A549 (cell line): Measurements from ENCODE around the gene ATG9A. TPM values are rescaled to one million over a fixed set of nuclear protein-coding genes. Genes with fewer than 3 reads are reported as not detected.

Experiments used
- ATAC-seq, 2 experiments: fragments of 200-7000 bp in 1 of 2; fragments of >200 bp in 1 of 2; cut with Nextera tagmentation in 1 of 2; cut with Tn5 transposase in 1 of 2; 3 replicates each; pipeline versions ENCODE4 v1.8.0 to v1.9.1; 2018 to 2020; ENCODE audit warnings: mild to moderate bottlenecking in 1 of 2, moderate library complexity in 1 of 2
- CTCF ChIA-PET: fragments of 300-600 bp; sonication (Branson Sonifier 250); formaldehyde crosslinking; extraction: SDS; loops from one replicate; lab custom pipeline; 2021; ENCODE audit warnings: antibody characterized with exemption, inconsistent platforms; lab: Yijun Ruan, JAX
- POLR2A ChIA-PET: fragments of 350-600 bp; formaldehyde crosslinking; extraction: SDS; loops from one replicate; lab custom pipeline; 2021; ENCODE audit warnings: antibody characterized with exemption, inconsistent platforms; lab: Yijun Ruan, JAX
- DNase-seq, 2 experiments: peaks; one replicate each; pipeline versions ENCODE4 v3.0.0 to v3.0.0-alpha.2; 2011 to 2016; ENCODE audit warnings: low read depth in 1 of 2, low spot score in 1 of 2
- FAIRE-seq: peaks from 2 replicates; lab custom pipeline; 2011; peaks lifted over from hg19 to GRCh38; lab: Jason Lieb, UNC
- H3K27ac ChIP-seq, 2 experiments: fragments of >200 bp; sonication (Bioruptor Twin); formaldehyde crosslinking; 3 replicates each; pipeline ENCODE4 v1.5.1; 2016 to 2017
- H3K4me1 ChIP-seq: fragments of >200 bp; sonication (Bioruptor Twin); formaldehyde crosslinking; 3 replicates; pipeline ENCODE4 v1.6.1; 2016
- H3K4me2 ChIP-seq: fragments of >200 bp; sonication (Bioruptor Twin); formaldehyde crosslinking; 3 replicates; pipeline ENCODE4 v1.6.1; 2016
- H3K4me3 ChIP-seq: fragments of >200 bp; sonication (Bioruptor Twin); formaldehyde crosslinking; 3 replicates; pipeline ENCODE4 v1.5.1; 2016
- H3K9me3 ChIP-seq: fragments of >200 bp; sonication (Bioruptor Twin); formaldehyde crosslinking; 3 replicates; pipeline ENCODE4 v1.6.1; 2016
- CHD4 ChIP-seq: fragments of 200-600 bp; sonication (generic); IDR thresholded peaks from 2 replicates; pipeline ENCODE4 v1.6.1; 2016; ENCODE audit warnings: antibody characterized with exemption, mild to moderate bottlenecking, borderline replicate concordance
- EP300 ChIP-seq, 2 experiments: fragments of >200 bp; sonication (Bioruptor Twin); formaldehyde crosslinking; IDR thresholded peaks; 2 replicates in 1 of 2; 3 replicates in 1 of 2; pipeline ENCODE4 v1.6.1; 2016 to 2017
- ESRRA ChIP-seq: fragments of 150-350 bp; IDR thresholded peaks from 2 replicates; pipeline ENCODE4 v1.6.1; 2014; ENCODE audit warnings: mild to moderate bottlenecking, low read length, borderline replicate concordance
- FOSL2 ChIP-seq, 2 experiments: fragments of 450-650 bp in 1 of 2; fragments of >200 bp in 1 of 2; sonication (Bioruptor Twin) in 1 of 2; formaldehyde crosslinking; IDR thresholded peaks; 2 replicates each; pipeline versions ENCODE4 v1.5.0 to v1.6.1; 2016 to 2020; ENCODE audit warnings: mild to moderate bottlenecking in 1 of 2, moderate library complexity in 1 of 2
- HOXA7 ChIP-seq: fragments of 250-450 bp; sonication (Bioruptor Pico); IDR thresholded peaks from 2 replicates; pipeline ENCODE4 v1.5.0; 2020; ENCODE audit warnings: mild to moderate bottlenecking, moderate library complexity
- JUN ChIP-seq, 2 experiments: fragments of >200 bp; sonication (Bioruptor Twin); formaldehyde crosslinking; IDR thresholded peaks; 2 replicates in 1 of 2; 3 replicates in 1 of 2; pipeline ENCODE4 v1.6.1; 2016 to 2017
- JUNB ChIP-seq: fragments of >200 bp; sonication (Bioruptor Twin); formaldehyde crosslinking; IDR thresholded peaks from 2 replicates; pipeline ENCODE4 v1.6.1; 2016
- KDM5A ChIP-seq: fragments of 200-600 bp; sonication (generic); IDR thresholded peaks from 2 replicates; pipeline ENCODE4 v1.6.1; 2016; ENCODE audit warnings: antibody characterized with exemption, mild to moderate bottlenecking
- MAFK ChIP-seq: fragments of 450-650 bp; IDR thresholded peaks from 2 replicates; pipeline ENCODE4 v1.6.1; 2014; ENCODE audit not compliant: partially characterized antibody
- NPAS2 ChIP-seq: fragments of 250-450 bp; sonication (Bioruptor Pico); IDR thresholded peaks from 2 replicates; pipeline ENCODE4 v1.8.0; 2022; ENCODE audit warnings: mild to moderate bottlenecking, moderate library complexity, borderline replicate concordance
- RARB ChIP-seq: fragments of 250-450 bp; sonication (Bioruptor Pico); IDR thresholded peaks from 2 replicates; pipeline ENCODE4 v1.8.0; 2021; ENCODE audit warnings: mild to moderate bottlenecking, moderate library complexity
- RCOR1 ChIP-seq: fragments of 150-350 bp; IDR thresholded peaks from 2 replicates; pipeline ENCODE4 v1.6.1; 2014; ENCODE audit warnings: antibody characterized with exemption, low read length, low read depth
- SREBF2 ChIP-seq: fragments of 450-650 bp; IDR thresholded peaks from 2 replicates; pipeline ENCODE4 v1.6.1; 2014; ENCODE audit warnings: mild to moderate bottlenecking, moderate library complexity
- TFCP2L1 ChIP-seq: fragments of 250-450 bp; sonication (Bioruptor Pico); IDR thresholded peaks from 2 replicates; pipeline ENCODE4 v1.5.0; 2021; ENCODE audit warnings: mild to moderate bottlenecking
- ZNF302 ChIP-seq: fragments of 250-450 bp; sonication (Bioruptor Pico); IDR thresholded peaks from 2 replicates; pipeline ENCODE4 v1.9.0; 2021; ENCODE audit warnings: inconsistent platforms, mild to moderate bottlenecking, moderate library complexity
- ZSCAN20 ChIP-seq: fragments of 250-450 bp; sonication (Bioruptor Pico); IDR thresholded peaks from 2 replicates; pipeline ENCODE4 v1.8.0; 2022; ENCODE audit warnings: mild to moderate bottlenecking, moderate library complexity
- WGBS: methylation state at CpG from one replicate; pipeline ENCODE4 v1.1.6; 2017; ENCODE audit errors: missing lambda C conversion rate; 5-methylcytosine and 5-hydroxymethylcytosine counted together
- polyA plus RNA-seq, 4 experiments: library from polyadenylated mRNA; depleted of rRNA in 3 of 4; stranded (reverse); fragments of >200 nt; fragmentation: RNase III in 1 of 4; extraction: RNeasy Plus Mini Kit Qiagen cat#74134 plus additional on column Dnase treatment in 1 of 4; gene quantifications; 2 replicates in 3 of 4; 3 replicates in 1 of 4; pipeline ENCODE4 v1.2.3, GENCODE V29; 2011 to 2017
- TF ChIP-seq, protein P1 (sequence below): fragments of 200-600 bp; sonication (generic); IDR thresholded peaks from 2 replicates; pipeline ENCODE4 v1.6.1; 2016; ENCODE audit warnings: antibody characterized with exemption, mild to moderate bottlenecking, moderate library complexity
- TF ChIP-seq, protein P2 (sequence below): fragments of 250-450 bp; sonication (Bioruptor Pico); IDR thresholded peaks from 2 replicates; pipeline ENCODE4 v1.5.0; 2020; ENCODE audit warnings: low read depth, mild to moderate bottlenecking, moderate library complexity
- TF ChIP-seq, protein P3 (sequence below): fragments of >200 bp; sonication (Bioruptor Twin); formaldehyde crosslinking; IDR thresholded peaks from 2 replicates; pipeline ENCODE4 v1.6.1; 2016

Gene ATG9A
- polyA plus RNA-seq, 2 of the 4 experiments (the other 2 are of a cell fraction): 41.9 to 75.2 TPM

DNA sequence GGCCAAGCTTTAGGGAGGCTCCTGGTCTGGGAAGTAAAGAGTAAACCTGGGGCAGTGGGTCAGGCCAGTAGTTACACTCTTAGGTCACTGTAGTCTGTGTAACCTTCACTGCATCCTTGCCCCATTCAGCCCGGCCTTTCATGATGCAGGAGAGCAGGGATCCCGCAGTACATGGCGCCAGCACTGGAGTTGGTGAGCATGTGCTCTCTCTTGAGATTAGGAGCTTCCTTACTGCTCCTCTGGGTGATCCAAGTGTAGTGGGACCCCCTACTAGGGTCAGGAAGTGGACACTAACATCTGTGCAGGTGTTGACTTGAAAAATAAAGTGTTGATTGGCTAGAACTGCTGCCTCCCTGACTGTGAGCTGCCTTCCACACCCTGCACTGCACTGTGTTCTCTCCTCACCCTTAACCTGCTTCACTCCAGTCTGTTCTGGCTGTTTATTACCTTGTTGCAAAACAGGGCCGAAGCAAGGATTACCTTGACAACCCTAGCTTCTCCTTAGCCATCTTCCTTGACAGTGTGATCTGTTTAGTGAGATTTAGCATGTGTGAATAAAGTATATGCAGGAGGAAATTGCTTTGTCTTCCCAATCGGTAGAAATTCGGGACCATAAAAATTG is 46.2 kb downstream of the ATG9A start:
- TF ChIP-seq FOSL2 (IDR thresholded peaks at IDR 0.05) (no peak), FOSL2 (CRISPR knock-in tag; IDR thresholded peaks at IDR 0.05) (no peak), MAFK (no peak), ZNF302 (CRISPR knock-in tag) (no peak), TFCP2L1 (CRISPR knock-in tag) (no peak), HOXA7 (CRISPR knock-in tag) (no peak), SREBF2 (no peak), ZSCAN20 (CRISPR knock-in tag) (no peak), EP300 (IDR thresholded peaks at IDR 0.05) (no peak), ESRRA (no peak), RCOR1 (no peak), JUNB (no peak), JUN (IDR thresholded peaks at IDR 0.05) (no peak), KDM5A (no peak)
- TF ChIP-seq, protein P1, sequence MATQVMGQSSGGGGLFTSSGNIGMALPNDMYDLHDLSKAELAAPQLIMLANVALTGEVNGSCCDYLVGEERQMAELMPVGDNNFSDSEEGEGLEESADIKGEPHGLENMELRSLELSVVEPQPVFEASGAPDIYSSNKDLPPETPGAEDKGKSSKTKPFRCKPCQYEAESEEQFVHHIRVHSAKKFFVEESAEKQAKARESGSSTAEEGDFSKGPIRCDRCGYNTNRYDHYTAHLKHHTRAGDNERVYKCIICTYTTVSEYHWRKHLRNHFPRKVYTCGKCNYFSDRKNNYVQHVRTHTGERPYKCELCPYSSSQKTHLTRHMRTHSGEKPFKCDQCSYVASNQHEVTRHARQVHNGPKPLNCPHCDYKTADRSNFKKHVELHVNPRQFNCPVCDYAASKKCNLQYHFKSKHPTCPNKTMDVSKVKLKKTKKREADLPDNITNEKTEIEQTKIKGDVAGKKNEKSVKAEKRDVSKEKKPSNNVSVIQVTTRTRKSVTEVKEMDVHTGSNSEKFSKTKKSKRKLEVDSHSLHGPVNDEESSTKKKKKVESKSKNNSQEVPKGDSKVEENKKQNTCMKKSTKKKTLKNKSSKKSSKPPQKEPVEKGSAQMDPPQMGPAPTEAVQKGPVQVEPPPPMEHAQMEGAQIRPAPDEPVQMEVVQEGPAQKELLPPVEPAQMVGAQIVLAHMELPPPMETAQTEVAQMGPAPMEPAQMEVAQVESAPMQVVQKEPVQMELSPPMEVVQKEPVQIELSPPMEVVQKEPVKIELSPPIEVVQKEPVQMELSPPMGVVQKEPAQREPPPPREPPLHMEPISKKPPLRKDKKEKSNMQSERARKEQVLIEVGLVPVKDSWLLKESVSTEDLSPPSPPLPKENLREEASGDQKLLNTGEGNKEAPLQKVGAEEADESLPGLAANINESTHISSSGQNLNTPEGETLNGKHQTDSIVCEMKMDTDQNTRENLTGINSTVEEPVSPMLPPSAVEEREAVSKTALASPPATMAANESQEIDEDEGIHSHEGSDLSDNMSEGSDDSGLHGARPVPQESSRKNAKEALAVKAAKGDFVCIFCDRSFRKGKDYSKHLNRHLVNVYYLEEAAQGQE: no peak
- TF ChIP-seq, protein P2, sequence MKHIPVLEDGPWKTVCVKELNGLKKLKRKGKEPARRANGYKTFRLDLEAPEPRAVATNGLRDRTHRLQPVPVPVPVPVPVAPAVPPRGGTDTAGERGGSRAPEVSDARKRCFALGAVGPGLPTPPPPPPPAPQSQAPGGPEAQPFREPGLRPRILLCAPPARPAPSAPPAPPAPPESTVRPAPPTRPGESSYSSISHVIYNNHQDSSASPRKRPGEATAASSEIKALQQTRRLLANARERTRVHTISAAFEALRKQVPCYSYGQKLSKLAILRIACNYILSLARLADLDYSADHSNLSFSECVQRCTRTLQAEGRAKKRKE (CRISPR knock-in tag): no peak
- TF ChIP-seq, protein P3, sequence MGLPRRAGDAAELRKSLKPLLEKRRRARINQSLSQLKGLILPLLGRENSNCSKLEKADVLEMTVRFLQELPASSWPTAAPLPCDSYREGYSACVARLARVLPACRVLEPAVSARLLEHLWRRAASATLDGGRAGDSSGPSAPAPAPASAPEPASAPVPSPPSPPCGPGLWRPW: no peak
- no peak for ATAC-seq
- CTCF ChIA-PET: interaction anchor here (1.0 to 4.0 kb wide), 5 partner anchors 9 to 111 kb away, joined by 4 to 24 read pairs (median 6); partner anchors contain the start of gene SLC23A3

DNA sequence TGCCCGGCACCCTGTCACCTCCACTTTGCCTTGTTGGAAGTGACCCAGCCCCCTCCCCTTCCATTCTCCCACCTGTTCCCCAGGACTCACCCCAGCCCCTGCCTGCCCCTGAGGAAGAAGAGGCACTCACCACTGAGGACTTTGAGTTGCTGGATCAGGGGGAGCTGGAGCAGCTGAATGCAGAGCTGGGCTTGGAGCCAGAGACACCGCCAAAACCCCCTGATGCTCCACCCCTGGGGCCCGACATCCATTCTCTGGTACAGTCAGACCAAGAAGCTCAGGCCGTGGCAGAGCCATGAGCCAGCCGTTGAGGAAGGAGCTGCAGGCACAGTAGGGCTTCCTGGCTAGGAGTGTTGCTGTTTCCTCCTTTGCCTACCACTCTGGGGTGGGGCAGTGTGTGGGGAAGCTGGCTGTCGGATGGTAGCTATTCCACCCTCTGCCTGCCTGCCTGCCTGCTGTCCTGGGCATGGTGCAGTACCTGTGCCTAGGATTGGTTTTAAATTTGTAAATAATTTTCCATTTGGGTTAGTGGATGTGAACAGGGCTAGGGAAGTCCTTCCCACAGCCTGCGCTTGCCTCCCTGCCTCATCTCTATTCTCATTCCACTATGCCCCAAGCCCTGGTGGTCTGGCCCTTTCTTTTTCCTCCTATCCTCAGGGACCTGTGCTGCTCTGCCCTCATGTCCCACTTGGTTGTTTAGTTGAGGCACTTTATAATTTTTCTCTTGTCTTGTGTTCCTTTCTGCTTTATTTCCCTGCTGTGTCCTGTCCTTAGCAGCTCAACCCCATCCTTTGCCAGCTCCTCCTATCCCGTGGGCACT is 46.9 kb downstream of the ATG9A start:
- WGBS: 93% methylated on average over 8 of the region's 8 CpGs
- Histone ChIP-seq H3K4me2 (no peak overlapping the region), H3K27ac (no peak overlapping the region), H3K9me3 (no peaks in the 10 kb centered on the region), H3K4me1 (peaks cover 10% of the 10 kb centered on the region), H3K4me3 (no peak overlapping the region)
- ATAC-seq: no peak
- no peak for FAIRE-seq
- POLR2A ChIA-PET: no interaction called here
- TF ChIP-seq SREBF2 (no peak), RARB (CRISPR knock-in tag) (no peak), NPAS2 (CRISPR knock-in tag) (no peak), CHD4 (no peak)
- CTCF ChIA-PET: interaction anchor here (0.6 to 4.0 kb wide), 13 partner anchors 8 to 124 kb away, joined by 3 to 24 read pairs (median 5); partner anchors contain the start of genes SLC23A3 and ZFAND2B
- no peak for DNase-seq

More for the DNA sequence above, 46.2 kb downstream of the ATG9A start:
- WGBS: 93% methylated on average over 6 of the region's 6 CpGs
- H3K4me3 ChIP-seq: no peak overlapping the region
- peaks cover 10% of the 10 kb centered on the region for H3K4me1 ChIP-seq
- POLR2A ChIA-PET: no interaction called here
- H3K27ac ChIP-seq: no peak overlapping the region
- no peaks in the 10 kb centered on the region for H3K9me3 ChIP-seq
- H3K4me2 ChIP-seq: no peak overlapping the region
- DNase-seq (no peak), FAIRE-seq (no peak)
